OCI-LY7 (cell line): ENCODE data around the gene PIEZO2. TPM values are rescaled to one million over a fixed set of nuclear protein-coding genes. Genes with fewer than 3 reads are reported as not detected.

ENCODE experiments used
- BruUV-seq: library from RNA; stranded (reverse); fragments of 400-500 nt; replicated peaks from 2 replicates; lab custom pipeline; 2021; lab: Mats Ljungman, UMichigan
- CTCF ChIA-PET: fragments of 300-600 bp; sonication (Branson Sonifier 250); formaldehyde crosslinking; loops from one replicate; lab custom pipeline; 2022; ENCODE audit warnings: antibody characterized with exemption; ENCODE audit not compliant: unreplicated experiment; lab: Charles Lee
- POLR2A ChIA-PET: fragments of 300-600 bp; sonication (Branson Sonifier 250); formaldehyde crosslinking; loops from one replicate; lab custom pipeline; 2022; ENCODE audit warnings: antibody characterized with exemption; lab: Charles Lee
- DNase-seq: peaks from one replicate; pipeline ENCODE4 v3.0.0-alpha.2; 2015; ENCODE audit warnings: low spot score
- H2AFZ ChIP-seq: fragments of 200-600 bp; sonication (generic), shearing (Covaris generic); 2 replicates; pipeline ENCODE4 v1.6.1; 2014; ENCODE audit warnings: mild to moderate bottlenecking, antibody characterized with exemption, low read length, moderate library complexity
- H3K27ac ChIP-seq: fragments of 200-600 bp; sonication (generic); 2 replicates; pipeline ENCODE4 v1.5.1; 2014; ENCODE audit warnings: mixed run types, low read depth, mild to moderate bottlenecking, moderate library complexity, low read length, inconsistent platforms; ENCODE audit not compliant: poor library complexity, severe bottlenecking
- H3K36me3 ChIP-seq: fragments of 200-600 bp; sonication (generic); 2 replicates; pipeline ENCODE4 v1.6.1; 2014; ENCODE audit warnings: mild to moderate bottlenecking, antibody characterized with exemption, low read length, moderate library complexity, mixed read lengths; ENCODE audit not compliant: insufficient read depth
- H3K4me1 ChIP-seq: fragments of 200-600 bp; sonication (generic); 2 replicates; pipeline ENCODE4 v1.5.1; 2014; ENCODE audit warnings: mild to moderate bottlenecking, low read length; ENCODE audit not compliant: insufficient read depth, poor library complexity, severe bottlenecking
- H3K4me2 ChIP-seq: fragments of 200-600 bp; sonication (generic); 2 replicates; pipeline ENCODE4 v1.6.1; 2014; ENCODE audit warnings: mild to moderate bottlenecking, low read length
- H3K4me3 ChIP-seq: fragments of 200-600 bp; sonication (generic); 2 replicates; pipeline ENCODE4 v1.5.1; 2014; ENCODE audit warnings: mild to moderate bottlenecking, low read depth, low read length; ENCODE audit not compliant: poor library complexity, severe bottlenecking
- H3K79me2 ChIP-seq: fragments of 200-600 bp; sonication (generic); 2 replicates; pipeline ENCODE4 v1.6.1; 2016; ENCODE audit warnings: low read depth, mild to moderate bottlenecking, low read length, moderate library complexity, mixed read lengths; ENCODE audit not compliant: insufficient read depth
- H3K9me2 ChIP-seq: fragments of 200-600 bp; sonication (generic); 2 replicates; pipeline ENCODE4 v1.6.1; 2016; ENCODE audit warnings: mild to moderate bottlenecking, low read length, mixed read lengths; ENCODE audit not compliant: insufficient read depth
- H3K9me3 ChIP-seq: fragments of 200-600 bp; sonication (generic); 2 replicates; pipeline ENCODE4 v1.6.1; 2014; ENCODE audit warnings: mild to moderate bottlenecking, mixed run types, low read length, mixed read lengths
- H4K20me1 ChIP-seq: fragments of 200-600 bp; sonication (generic); 2 replicates; pipeline ENCODE4 v1.6.1; 2014; ENCODE audit warnings: mild to moderate bottlenecking, antibody characterized with exemption, low read length, moderate library complexity, mixed read lengths; ENCODE audit not compliant: insufficient read depth
- EZH2phosphoT487 ChIP-seq: fragments of 200-600 bp; sonication (generic); IDR thresholded peaks from 2 replicates; pipeline ENCODE4 v1.6.1; 2018; ENCODE audit warnings: low read depth, borderline replicate concordance, mild to moderate bottlenecking, mixed run types, antibody characterized with exemption, low read length, moderate library complexity, mixed read lengths
- intact Hi-C: fragments of 100-400 bp; cut with micrococcal nuclease; formaldehyde crosslinking; loops from one replicate; pipeline ENCODE4 v1.10.0; 2022; ENCODE audit not compliant: unreplicated experiment
- total RNA-seq, 2 experiments: library from RNA; depleted of rRNA in 1 of 2; stranded (reverse); fragments of >200 nt in 1 of 2; shearing (Covaris generic) in 1 of 2; gene quantifications; 2 replicates each; pipeline ENCODE4 v1.2.3, GENCODE V29; 2014 to 2022
- TF ChIP-seq, protein P1 (sequence below): fragments of 200-600 bp; sonication (generic); conservative IDR thresholded peaks from 2 replicates; pipeline ENCODE4 v1.5.1; 2014; ENCODE audit warnings: mild to moderate bottlenecking, antibody characterized with exemption, low read length, moderate library complexity, mixed read lengths

PIEZO2 gene
- total RNA-seq, 2 experiments from 2014 or later, result 0.95 to 3.3 TPM

DNA sequence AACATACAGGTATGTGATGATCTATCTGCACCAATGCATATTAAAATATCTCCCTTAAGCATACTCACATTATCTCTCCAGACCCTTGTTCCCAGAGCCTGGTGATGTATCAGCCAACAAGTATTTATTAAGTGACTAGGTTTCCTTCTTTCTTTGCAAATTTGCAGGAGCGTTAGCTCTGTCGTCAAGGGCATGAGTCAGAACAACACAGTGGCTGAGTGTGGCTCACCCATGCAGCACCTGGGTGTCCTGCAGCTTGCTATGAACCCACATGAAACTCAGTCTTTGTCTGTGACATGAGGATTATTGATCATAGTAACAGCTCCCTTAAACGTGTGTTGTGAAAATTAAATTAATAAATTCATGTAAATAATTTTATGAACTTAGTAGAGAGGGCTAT is 96.6 kb downstream of the PIEZO2 start:
- H3K9me2 ChIP-seq, result no peaks in the 10 kb centered on the region
- no peaks in the 10 kb centered on the region for H3K79me2 ChIP-seq
- H3K27ac ChIP-seq, result no peak overlapping the region
- intact Hi-C loops, result no loop called here
- no peak overlapping the region for H3K4me2 ChIP-seq
- CTCF ChIA-PET, result no interaction called here
- H3K4me3 ChIP-seq, result no peak overlapping the region
- no peak for DNase-seq
- no peak overlapping the region for H2AFZ ChIP-seq
- no peaks in the 10 kb centered on the region for H3K36me3 ChIP-seq
- POLR2A ChIA-PET, result interaction anchor here (0.9 to 1.1 kb wide), 2 partner anchors 22 to 26 kb away, joined by 3 to 5 read pairs; no protein-coding TSS in a partner anchor
- TF ChIP-seq, protein P1, sequence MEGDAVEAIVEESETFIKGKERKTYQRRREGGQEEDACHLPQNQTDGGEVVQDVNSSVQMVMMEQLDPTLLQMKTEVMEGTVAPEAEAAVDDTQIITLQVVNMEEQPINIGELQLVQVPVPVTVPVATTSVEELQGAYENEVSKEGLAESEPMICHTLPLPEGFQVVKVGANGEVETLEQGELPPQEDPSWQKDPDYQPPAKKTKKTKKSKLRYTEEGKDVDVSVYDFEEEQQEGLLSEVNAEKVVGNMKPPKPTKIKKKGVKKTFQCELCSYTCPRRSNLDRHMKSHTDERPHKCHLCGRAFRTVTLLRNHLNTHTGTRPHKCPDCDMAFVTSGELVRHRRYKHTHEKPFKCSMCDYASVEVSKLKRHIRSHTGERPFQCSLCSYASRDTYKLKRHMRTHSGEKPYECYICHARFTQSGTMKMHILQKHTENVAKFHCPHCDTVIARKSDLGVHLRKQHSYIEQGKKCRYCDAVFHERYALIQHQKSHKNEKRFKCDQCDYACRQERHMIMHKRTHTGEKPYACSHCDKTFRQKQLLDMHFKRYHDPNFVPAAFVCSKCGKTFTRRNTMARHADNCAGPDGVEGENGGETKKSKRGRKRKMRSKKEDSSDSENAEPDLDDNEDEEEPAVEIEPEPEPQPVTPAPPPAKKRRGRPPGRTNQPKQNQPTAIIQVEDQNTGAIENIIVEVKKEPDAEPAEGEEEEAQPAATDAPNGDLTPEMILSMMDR, result no peak
- TF ChIP-seq EZH2phosphoT487, result no peak
- H3K4me1 ChIP-seq, result no peaks in the 10 kb centered on the region
- no peaks in the 10 kb centered on the region for H4K20me1 ChIP-seq
- H3K9me3 ChIP-seq, result no peaks in the 10 kb centered on the region
- no TSS peak for BruUV-seq

DNA sequence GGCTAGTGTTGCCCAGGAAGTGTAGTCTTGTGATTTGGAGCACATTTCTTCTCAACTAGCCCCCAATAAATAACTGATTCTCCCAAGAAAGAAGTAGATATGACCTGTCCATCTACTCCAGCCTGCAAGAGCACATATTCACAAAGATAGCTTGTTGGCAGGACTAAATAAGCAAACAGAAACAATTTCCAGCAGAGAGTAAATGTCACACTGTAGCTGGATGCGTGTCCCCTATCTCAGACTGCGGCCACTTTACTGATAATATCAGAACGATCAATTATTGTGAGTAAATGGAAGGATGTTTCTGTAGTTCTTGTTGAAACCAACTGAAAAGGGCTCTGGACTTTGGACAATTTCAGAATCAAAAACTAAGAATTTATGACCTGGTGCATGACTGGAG is 97.9 kb downstream of the PIEZO2 start:
- Histone ChIP-seq H3K4me1 (no peaks in the 10 kb centered on the region), H2AFZ (no peak overlapping the region), H3K9me2 (no peaks in the 10 kb centered on the region), H3K27ac (no peak overlapping the region), H3K36me3 (no peaks in the 10 kb centered on the region), H3K4me3 (no peak overlapping the region), H3K79me2 (no peaks in the 10 kb centered on the region), H3K4me2 (no peak overlapping the region), H3K9me3 (no peaks in the 10 kb centered on the region), H4K20me1 (no peaks in the 10 kb centered on the region)
- intact Hi-C loops, result no loop called here
- no peak for DNase-seq
- ChIA-PET CTCF (no interaction called here), POLR2A (interaction anchor here (0.6 to 0.8 kb wide), 3 partner anchors 8 to 1100 kb away, joined by 3 to 4 read pairs (median 3); no protein-coding TSS in a partner anchor)
- no TSS peak for BruUV-seq
- TF ChIP-seq, protein P1, result no peak
- no peak for TF ChIP-seq EZH2phosphoT487

DNA sequence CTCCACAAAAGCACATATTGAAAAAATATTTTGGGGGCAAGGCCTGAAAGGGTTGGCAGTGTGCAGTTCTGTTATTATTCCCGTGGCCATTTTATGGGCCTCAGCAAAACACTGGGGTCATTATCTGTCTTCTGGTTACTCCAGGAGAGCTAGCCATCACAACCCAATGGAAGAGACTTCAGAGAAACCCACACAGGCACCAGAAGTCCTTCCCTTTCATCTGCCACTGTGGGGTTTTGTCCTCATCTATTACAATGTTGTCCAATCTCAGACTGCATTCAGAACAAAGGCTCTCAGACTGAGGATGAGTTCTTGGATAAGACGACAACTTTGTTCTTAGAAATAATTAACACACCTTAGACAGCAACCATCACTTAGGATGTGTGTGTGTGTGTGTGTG is 98.4 kb downstream of the PIEZO2 start:
- Histone ChIP-seq H3K9me2 (no peaks in the 10 kb centered on the region), H4K20me1 (no peaks in the 10 kb centered on the region), H3K27ac (no peak overlapping the region), H3K4me1 (no peaks in the 10 kb centered on the region), H3K79me2 (no peaks in the 10 kb centered on the region), H3K9me3 (no peaks in the 10 kb centered on the region), H3K4me2 (no peak overlapping the region), H3K36me3 (no peaks in the 10 kb centered on the region), H3K4me3 (no peak overlapping the region), H2AFZ (no peak overlapping the region)
- no peak for DNase-seq
- TF ChIP-seq, protein P1, result no peak
- TF ChIP-seq EZH2phosphoT487, result no peak
- ChIA-PET CTCF (no interaction called here), POLR2A (interaction anchor here (0.6 to 1.9 kb wide), 3 partner anchors 9 to 1101 kb away, joined by 3 to 5 read pairs (median 5); no protein-coding TSS in a partner anchor)
- intact Hi-C loops, result no loop called here
- BruUV-seq, result no TSS peak
